MG63 (cell line): ENCODE measurements around the gene GNLY. TPM values are rescaled to one million over a fixed set of nuclear protein-coding genes. Genes with fewer than 3 reads are reported as not detected.
A peak's percentile ranks its signal among the peaks of the same experiment; 100 is the strongest.

Experiments
- DNase-seq: peaks from one replicate; pipeline ENCODE4 v3.0.0-alpha.2; 2020
- H3K27me3 ChIP-seq: fragments of 250-450 bp; sonication (Bioruptor Pico); 2 replicates; pipeline ENCODE4 v1.5.1; 2020; ENCODE audit warnings: mild to moderate bottlenecking, moderate library complexity
- H3K36me3 ChIP-seq: fragments of 250-450 bp; sonication (Bioruptor Pico); 2 replicates; pipeline ENCODE4 v1.5.1; 2020; ENCODE audit warnings: mild to moderate bottlenecking, moderate library complexity
- H3K4me3 ChIP-seq: fragments of 250-450 bp; sonication (Bioruptor Pico); 2 replicates; pipeline ENCODE4 v1.5.1; 2020; ENCODE audit warnings: mild to moderate bottlenecking, moderate library complexity
- H3K9me3 ChIP-seq: fragments of 250-450 bp; sonication (Bioruptor Pico); 2 replicates; pipeline ENCODE4 v1.5.1; 2020; ENCODE audit warnings: mild to moderate bottlenecking, moderate library complexity
- total RNA-seq: library from RNA; depleted of rRNA; stranded (reverse); fragments of >200 nt; shearing (Covaris generic); gene quantifications from 2 replicates; pipeline ENCODE4 v1.2.3, GENCODE V29; 2014; ENCODE audit warnings: low replicate concordance; rRNA removed

GNLY gene
- total RNA-seq, 1 experiment from 2014 or later, result not detected

DNA sequence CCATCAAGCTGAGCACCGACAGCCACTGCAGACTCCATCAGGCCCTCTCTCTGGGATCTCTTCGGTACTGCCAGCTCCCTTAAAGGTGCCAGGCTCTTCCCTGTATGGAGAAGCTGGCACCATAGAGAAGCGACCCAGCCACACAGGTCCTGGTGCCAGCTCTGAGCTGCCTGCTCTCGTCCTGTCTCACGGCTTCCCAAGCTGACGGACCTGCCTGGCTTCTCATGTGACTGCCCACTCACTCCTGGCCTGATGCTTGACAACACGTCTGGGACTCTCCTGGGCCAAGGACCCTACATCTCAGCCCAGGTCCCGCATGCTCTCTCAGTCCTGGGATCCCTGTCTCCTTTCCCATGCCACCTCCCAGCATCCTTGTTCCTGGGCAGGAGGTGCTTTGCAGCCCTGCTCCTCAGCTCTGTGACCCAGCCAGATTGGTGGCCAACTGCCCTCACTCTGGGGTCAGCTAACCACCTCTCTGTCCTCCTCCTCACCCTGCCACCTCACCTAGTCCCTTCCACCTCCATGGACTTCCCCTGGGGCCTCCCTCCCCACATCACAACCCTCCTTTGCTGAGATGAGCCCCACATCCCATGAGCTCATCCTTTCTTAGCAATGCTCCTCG lies 47.2 kb downstream of the GNLY start:
- DNase-seq, result no peak
- H3K27me3 ChIP-seq, result no peaks in the 10 kb centered on the region

DNA sequence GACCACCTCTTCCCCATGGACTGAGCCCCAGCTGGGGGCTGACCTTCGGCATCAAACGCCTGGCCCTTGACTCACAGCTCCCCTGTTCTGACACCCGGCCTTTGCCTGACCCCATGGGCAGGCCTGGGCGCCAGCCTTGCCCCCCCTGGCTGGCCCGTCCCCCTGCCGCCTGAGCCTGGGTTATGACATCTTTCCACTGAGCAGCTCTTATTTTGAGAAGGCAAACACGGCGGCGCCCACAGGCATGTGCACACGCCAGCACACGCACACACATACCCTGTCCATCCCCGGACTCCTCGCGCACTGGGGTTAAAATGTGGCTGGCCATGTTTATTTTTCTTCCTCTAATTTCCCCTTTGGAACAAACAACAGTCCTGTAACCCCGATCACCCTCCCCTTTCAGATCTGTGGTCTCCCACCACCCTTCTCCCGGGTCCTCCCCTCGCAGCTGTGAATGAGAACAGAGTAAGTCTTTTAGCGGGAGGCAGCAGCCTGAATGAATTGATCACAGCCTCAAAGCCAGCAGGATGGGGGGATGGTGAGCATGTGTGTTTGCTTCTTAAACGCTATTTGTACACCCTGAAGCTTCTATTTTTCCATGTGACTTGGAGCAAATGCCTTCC lies 47.8 kb downstream of the GNLY start:
- Histone ChIP-seq H3K36me3 (no peaks in the 10 kb centered on the region), H3K4me3 (no peak overlapping the region), H3K27me3 (no peaks in the 10 kb centered on the region), H3K9me3 (peaks cover 6% of the 10 kb centered on the region)
- DNase-seq, result peak; percentile 99

More for the DNA sequence above, 47.2 kb downstream of the GNLY start:
- Histone ChIP-seq H3K36me3 (no peaks in the 10 kb centered on the region), H3K9me3 (peaks cover 6% of the 10 kb centered on the region), H3K4me3 (no peak overlapping the region)

DNA sequence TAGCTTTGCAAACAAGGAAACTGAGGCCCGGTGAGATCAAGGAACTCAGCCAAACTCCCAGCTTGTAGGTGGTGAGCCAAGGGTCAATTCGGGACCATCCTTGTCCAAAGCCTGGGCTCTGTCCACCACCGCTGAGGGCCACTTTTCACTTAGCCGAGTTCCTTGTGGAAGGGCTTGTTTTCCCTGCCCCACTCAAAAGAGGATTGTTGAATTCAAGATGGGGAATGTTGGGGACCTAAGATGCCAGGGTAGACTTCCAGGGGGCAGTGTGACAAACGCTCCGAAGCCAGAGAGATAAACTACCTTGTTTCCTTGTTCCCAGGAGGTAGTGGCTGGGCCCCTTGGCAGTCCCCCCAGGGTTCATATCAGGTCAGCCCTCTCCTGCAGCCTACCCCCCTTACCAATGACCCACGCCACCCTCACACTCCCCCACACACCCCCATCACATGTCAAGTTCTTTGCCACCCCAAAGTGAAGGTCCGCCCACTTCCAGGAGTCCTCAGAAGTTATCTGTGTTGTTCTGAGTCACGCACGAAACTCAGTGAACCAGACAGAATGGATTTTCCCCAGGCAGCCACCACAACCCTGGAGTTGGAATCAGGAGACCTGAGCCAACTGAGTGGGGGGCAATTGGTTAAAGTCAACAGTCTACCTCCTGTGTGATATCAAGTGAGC lies 49.3 kb downstream of the GNLY start:
- H3K27me3 ChIP-seq, result no peaks in the 10 kb centered on the region
- H3K9me3 ChIP-seq, result peaks cover 6% of the 10 kb centered on the region
- H3K36me3 ChIP-seq, result no peaks in the 10 kb centered on the region
- H3K4me3 ChIP-seq, result no peak overlapping the region
- peak; percentile 66 for DNase-seq

DNA sequence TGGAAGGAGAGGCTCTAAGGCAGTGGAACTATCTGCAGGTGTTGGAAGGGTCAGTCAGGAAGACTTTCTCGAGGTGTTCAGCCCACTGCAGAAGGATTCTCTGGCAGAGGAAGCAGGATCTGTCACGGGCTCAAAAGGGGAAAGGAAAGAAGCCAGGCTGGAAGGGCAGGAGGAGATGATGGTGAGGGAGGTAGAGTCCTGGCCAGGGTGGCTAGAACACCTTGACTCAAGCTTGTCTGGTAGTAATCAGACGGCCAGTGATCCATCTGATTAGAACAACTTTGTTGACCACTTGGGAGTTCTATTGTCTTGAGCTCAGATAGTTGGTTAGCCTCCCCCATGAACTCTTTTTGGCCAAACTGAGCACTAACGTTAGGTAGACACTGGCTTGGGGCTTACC lies 49.9 kb downstream of the GNLY start:
- no peak for DNase-seq
- Histone ChIP-seq H3K4me3 (no peak overlapping the region), H3K27me3 (no peaks in the 10 kb centered on the region), H3K9me3 (peaks cover 6% of the 10 kb centered on the region), H3K36me3 (no peaks in the 10 kb centered on the region)

DNA sequence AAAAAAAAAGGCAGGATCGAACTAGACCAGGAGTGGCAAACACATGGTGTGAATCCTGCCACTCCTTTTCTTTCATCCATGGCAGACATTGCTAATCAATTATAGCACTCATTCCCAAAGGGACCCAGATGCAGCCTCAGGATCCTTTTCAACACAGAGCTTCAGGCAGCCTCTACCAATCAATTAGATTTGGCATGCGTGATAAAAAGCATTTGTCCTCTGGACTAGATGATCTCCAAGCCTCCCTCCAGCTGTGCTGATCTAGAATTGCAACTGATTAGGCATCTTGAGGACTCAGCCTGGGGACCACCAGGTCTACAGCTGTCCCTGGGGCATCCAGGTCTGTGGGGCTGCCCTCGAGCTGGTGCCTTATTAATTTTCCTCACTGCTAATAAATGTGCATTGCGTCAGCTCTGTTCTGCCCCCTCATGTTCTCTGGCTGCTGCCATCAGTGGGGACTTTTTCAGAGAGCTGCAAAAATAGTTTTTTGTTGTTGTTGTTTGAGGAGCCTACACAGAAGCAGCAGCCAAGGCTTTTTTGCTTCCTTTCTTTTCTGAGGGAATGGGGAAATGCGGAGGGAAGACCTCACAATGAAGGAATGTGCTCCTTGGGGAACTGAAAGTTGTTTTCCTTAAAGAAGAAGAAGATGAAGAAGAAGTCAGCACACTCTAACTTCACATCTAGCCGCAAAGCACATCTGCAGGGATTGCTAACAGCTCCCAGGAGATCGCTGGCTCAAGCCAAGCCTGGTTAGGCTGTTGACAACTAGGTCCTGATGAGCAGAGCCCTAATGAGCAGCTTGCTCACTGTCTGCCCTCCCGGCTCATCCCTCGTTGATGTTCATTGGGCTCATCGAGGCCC lies 50.8 kb downstream of the GNLY start:
- peaks cover 6% of the 10 kb centered on the region for H3K9me3 ChIP-seq
- H3K27me3 ChIP-seq, result no peaks in the 10 kb centered on the region
- no peaks in the 10 kb centered on the region for H3K36me3 ChIP-seq
- H3K4me3 ChIP-seq, result no peak overlapping the region
- peak; percentile 57 for DNase-seq

DNA sequence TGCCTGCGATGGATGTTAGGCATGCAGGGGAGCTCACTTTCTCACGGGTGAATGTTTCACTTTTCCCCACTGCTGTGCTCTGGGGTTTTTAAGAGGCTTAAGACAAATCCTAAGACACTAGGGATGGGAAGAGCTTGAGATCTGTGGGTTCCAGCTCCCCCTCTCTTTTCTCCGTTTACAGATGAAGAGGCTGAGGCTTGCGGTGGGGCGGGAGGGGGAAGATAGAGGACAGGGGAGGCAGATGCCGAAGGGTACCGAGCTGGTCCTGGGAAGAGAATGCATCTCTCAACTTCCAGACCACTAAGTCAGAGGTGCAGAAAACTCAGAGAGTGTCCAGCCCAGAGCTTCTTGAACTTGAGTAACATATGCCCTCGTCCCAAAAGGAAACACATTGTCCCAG lies 51.5 kb downstream of the GNLY start:
- no peak for DNase-seq
- H3K27me3 ChIP-seq, result no peaks in the 10 kb centered on the region
- H3K9me3 ChIP-seq, result no peaks in the 10 kb centered on the region; the same call in 1 of the 2 replicates
- no peaks in the 10 kb centered on the region for H3K36me3 ChIP-seq
- no peak overlapping the region for H3K4me3 ChIP-seq

DNA sequence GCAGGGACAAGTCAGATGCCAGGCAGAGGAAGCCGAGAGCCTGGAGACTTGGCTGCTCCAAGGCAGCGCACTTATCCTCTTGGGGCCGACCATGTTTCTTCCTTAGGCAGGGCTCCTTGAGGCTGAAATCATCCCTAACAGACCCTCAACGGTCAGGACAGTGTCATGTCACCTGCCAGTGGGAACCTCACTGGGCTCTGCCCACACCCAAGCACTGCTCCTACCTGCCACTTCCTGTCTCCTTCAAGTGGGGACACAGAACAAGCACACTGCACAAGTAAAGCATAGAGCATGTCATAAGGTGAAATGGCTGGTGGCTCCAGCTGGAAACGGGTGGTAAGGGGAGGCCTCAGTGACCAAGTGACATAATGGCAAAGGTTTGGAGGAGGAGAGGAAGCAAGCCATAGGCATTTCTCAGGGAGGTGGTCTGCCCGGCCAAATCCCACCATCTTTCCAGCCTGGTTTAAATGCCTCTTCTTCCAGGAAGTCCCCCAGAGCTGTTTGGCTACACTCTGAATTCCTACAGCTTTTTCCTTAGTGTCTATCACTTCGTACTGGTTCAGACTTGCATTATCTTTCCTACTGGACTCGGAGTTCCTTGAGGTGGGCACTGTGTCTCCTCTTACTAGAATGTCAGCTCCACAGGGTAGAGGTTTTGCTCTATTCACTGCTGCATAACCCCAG lies 52.3 kb downstream of the GNLY start:
- H3K27me3 ChIP-seq, result no peaks in the 10 kb centered on the region
- H3K4me3 ChIP-seq, result no peak overlapping the region
- H3K36me3 ChIP-seq, result no peaks in the 10 kb centered on the region
- no peaks in the 10 kb centered on the region for H3K9me3 ChIP-seq
- no peak for DNase-seq

DNA sequence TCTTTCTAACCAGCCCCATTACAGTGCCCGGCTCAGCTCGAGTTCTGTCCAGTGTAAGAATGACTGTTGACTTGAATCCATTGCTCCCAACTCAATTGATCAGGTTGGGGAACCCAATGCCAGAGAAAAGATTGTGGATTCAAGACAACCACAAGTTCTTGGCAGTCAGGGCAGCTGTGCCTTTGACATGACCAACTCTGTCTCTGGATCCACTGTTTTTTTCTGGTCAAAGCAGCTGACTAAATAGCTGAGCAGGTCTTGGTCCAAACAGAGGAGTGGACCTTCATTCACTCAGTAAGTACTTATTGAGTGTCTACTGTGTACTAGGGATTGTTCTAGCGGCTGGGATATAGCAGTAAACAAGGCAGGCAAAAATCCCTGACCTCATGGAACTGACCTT lies 53.3 kb downstream of the GNLY start:
- DNase-seq, result no peak
- Histone ChIP-seq H3K4me3 (no peak overlapping the region), H3K36me3 (no peaks in the 10 kb centered on the region), H3K27me3 (no peaks in the 10 kb centered on the region), H3K9me3 (no peaks in the 10 kb centered on the region)

DNA sequence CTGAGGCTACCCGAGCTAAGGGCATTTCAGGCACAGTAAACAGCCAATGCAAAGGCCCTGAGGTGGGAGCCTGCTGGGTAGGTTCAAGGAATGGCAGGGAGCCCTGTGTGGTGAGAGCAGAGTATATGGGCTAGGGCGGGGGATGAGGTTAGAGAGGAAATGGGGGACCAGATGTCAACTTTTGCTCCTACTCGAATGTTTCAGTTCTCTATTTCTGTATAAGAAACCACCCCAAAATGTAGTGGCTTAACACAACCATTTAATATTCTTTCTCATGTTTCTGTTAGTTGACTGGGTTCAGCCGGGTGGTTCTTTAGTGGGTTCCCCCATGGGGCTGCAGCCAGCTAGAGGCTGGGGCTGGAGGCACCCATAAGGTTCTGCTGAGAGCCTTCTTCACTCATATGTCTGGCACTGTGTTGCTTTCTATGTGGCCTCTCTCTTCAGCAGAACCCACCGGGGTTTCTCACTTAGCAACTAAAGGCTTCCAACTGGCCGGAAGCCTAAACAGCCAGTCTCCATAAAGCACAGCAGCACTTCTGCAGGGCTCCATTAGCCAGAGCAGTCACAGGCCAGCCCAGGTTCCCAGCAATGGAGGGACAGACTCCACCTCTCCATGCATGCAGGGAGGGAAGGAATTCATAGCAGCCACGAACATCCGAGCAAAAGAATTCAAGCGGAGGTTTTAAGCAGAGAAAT lies 54.0 kb downstream of the GNLY start:
- no peaks in the 10 kb centered on the region for H3K9me3 ChIP-seq
- H3K27me3 ChIP-seq, result no peaks in the 10 kb centered on the region
- no peak overlapping the region for H3K4me3 ChIP-seq
- no peak for DNase-seq
- no peaks in the 10 kb centered on the region for H3K36me3 ChIP-seq

Other genes with a start within 250 kb of the GNLY start
- 116 and 137 TPM in 2 replicates for gene MAT2A, start 155.2 kb upstream of the GNLY start, total RNA-seq
- 28.9 and 45.6 TPM in 2 replicates for gene GGCX, start 132.9 kb upstream of the GNLY start, total RNA-seq
- not detected in 2 replicates for gene VAMP8, start 116.8 kb upstream of the GNLY start, total RNA-seq
- 8.3 and 76.7 TPM in 2 replicates for gene VAMP5, start 109.9 kb upstream of the GNLY start, total RNA-seq
- 167 and 209 TPM in 2 replicates for gene RNF181, start 98.6 kb upstream of the GNLY start, total RNA-seq
- 3.9 and 6.8 TPM in 2 replicates for gene TMEM150A, start 91.7 kb upstream of the GNLY start, total RNA-seq
- gene C2orf68, start 82.3 kb upstream of the GNLY start, total RNA-seq, result 16.2 and 17.3 TPM in 2 replicates
- 86.8 and 313 TPM in 2 replicates for gene USP39, start 78.2 kb upstream of the GNLY start, total RNA-seq
- gene SFTPB, start 26.2 kb upstream of the GNLY start, total RNA-seq, result 0.16 TPM in 1 of 2 replicates, not detected in the other
- gene ATOH8, start 59.6 kb downstream of the GNLY start, total RNA-seq, result 43.5 and 59.1 TPM in 2 replicates
- gene ST3GAL5, start 194.6 kb downstream of the GNLY start, total RNA-seq, result 2.1 and 10.0 TPM in 2 replicates